ENCODE results near the gene SLC1A7.

DNA sequence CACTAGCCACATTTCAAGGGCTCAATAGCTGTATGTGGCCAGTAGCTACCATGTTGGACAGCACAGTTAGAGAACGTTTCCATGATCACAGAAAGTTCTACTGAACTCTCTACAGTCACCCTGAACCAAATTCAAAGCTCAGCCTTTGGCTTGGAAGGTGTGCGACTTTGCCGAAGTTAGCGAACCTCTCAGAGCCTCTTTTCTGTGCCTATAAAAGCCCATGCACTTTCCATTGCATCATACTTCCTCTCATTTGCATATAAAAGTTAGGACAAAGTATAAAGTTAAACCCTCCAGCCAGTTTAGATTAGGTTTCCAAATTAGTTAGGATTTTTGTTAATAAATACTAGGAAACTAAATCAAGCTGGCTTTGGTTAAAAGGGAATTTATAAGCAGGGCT is 4.7 kb upstream of the SLC1A7 start:
- TF ChIP-seq, protein P1, sequence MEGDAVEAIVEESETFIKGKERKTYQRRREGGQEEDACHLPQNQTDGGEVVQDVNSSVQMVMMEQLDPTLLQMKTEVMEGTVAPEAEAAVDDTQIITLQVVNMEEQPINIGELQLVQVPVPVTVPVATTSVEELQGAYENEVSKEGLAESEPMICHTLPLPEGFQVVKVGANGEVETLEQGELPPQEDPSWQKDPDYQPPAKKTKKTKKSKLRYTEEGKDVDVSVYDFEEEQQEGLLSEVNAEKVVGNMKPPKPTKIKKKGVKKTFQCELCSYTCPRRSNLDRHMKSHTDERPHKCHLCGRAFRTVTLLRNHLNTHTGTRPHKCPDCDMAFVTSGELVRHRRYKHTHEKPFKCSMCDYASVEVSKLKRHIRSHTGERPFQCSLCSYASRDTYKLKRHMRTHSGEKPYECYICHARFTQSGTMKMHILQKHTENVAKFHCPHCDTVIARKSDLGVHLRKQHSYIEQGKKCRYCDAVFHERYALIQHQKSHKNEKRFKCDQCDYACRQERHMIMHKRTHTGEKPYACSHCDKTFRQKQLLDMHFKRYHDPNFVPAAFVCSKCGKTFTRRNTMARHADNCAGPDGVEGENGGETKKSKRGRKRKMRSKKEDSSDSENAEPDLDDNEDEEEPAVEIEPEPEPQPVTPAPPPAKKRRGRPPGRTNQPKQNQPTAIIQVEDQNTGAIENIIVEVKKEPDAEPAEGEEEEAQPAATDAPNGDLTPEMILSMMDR (conservative IDR thresholded peaks at IDR 0.05; ENCODE audit: low read length), result no peak
- TF ChIP-seq EZH2phosphoT487 (IDR thresholded peaks at IDR 0.05; ENCODE audit: borderline replicate concordance), result no peak
